ENCODE measurements around the gene SH3RF3.
"Not testable (repeated sequence)": the region's sequence is repeated elsewhere in the genome, so short reads cannot be mapped to it uniquely, and the experiment has no call there.

Gene SH3RF3

DNA sequence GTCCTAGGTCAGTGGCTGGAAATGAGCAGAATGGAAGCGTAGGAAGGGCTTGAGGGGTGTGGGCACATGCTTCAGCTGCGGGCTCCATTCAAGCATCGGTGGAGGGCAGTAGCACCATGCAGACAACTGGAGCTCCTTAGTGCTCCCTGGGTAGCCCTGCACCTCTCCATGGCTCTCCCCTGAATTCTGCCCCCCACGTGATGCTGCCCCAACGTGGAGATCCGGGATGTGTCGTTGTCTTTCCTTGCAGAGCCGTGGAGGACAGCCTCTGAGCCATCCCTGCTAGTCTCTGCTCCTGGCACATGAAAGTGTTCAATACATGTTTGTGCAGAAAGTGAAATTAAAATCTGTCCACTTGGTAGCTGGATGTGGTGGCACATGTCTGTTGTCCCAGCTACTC, 94.5 kb downstream of the SH3RF3 start:
- Histone ChIP-seq H3K36me3 (ENCODE audit: insufficient read depth) (no peaks in the 10 kb centered on the region), H3K9ac (no peak overlapping the region), H3K4me3 (IDR thresholded peaks at IDR 0.05; ENCODE audit: insufficient read depth, low read depth, low read length) (no peak overlapping the region), H3K27ac (no peak overlapping the region), H4K20me1 (ENCODE audit: insufficient read depth) (no peaks in the 10 kb centered on the region), H3K4me1 (ENCODE audit: low read depth, poor library complexity, severe bottlenecking) (peaks cover 87% of the 10 kb centered on the region), H2AFZ (ENCODE audit: low read depth) (no peak overlapping the region), H3K27me3 (ENCODE audit: insufficient read depth, low read depth) (no peaks in the 10 kb centered on the region), H3K79me2 (ENCODE audit: insufficient read depth, low read depth) (no peaks in the 10 kb centered on the region), H3K4me2 (no peak overlapping the region)
- TF ChIP-seq, protein P1, sequence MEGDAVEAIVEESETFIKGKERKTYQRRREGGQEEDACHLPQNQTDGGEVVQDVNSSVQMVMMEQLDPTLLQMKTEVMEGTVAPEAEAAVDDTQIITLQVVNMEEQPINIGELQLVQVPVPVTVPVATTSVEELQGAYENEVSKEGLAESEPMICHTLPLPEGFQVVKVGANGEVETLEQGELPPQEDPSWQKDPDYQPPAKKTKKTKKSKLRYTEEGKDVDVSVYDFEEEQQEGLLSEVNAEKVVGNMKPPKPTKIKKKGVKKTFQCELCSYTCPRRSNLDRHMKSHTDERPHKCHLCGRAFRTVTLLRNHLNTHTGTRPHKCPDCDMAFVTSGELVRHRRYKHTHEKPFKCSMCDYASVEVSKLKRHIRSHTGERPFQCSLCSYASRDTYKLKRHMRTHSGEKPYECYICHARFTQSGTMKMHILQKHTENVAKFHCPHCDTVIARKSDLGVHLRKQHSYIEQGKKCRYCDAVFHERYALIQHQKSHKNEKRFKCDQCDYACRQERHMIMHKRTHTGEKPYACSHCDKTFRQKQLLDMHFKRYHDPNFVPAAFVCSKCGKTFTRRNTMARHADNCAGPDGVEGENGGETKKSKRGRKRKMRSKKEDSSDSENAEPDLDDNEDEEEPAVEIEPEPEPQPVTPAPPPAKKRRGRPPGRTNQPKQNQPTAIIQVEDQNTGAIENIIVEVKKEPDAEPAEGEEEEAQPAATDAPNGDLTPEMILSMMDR (conservative IDR thresholded peaks at IDR 0.05; ENCODE audit: low read depth, low read length), result no peak

GRCh38 chr2:109224341-109224740, 95.3 kb downstream of the SH3RF3 start:
- not testable (repeated sequence) for H3K9ac ChIP-seq; H3K4me3 ChIP-seq (IDR thresholded peaks at IDR 0.05; ENCODE audit: insufficient read depth, low read depth, low read length); H4K20me1 ChIP-seq (ENCODE audit: insufficient read depth); H3K27me3 ChIP-seq (ENCODE audit: insufficient read depth, low read depth); H3K79me2 ChIP-seq (ENCODE audit: insufficient read depth, low read depth); H3K36me3 ChIP-seq (ENCODE audit: insufficient read depth); H2AFZ ChIP-seq (ENCODE audit: low read depth)
- H3K27ac ChIP-seq, result peak overlapping the region; percentile 52; the same call in 1 of the 2 replicates
- H3K4me1 ChIP-seq (ENCODE audit: low read depth, poor library complexity, severe bottlenecking), result peaks cover 81% of the 10 kb centered on the region
- H3K4me2 ChIP-seq, result peak overlapping the region; percentile 76; the same call in 1 of the 2 replicates

DNA sequence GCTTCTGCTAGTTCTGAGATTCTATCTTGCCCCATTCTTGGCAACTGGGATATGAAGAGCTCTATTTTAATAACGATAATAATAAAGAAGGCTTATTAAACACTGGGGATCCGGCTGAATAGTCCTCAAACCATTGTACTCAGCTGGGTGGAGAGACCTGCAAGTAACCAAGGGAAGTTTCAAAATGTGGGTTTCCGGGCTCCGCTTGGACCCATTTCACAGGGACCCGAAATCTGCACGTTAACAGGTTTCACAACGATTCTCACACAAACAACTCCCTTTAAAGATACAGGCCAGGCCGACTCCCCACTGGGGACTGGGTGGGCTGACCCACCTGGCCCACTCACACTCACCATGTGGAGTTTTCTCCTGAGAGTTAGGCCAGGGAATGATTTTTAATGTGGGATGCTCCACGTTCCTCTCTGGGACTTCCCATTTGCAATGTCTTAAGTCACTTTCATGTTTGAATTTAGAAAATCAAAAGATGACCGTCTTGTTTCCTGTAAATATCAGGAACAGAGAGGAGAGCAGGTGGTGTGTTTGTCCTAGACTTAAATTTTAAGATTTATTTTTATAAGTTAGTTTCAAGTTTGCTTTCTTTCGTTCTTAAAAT, 96.3 kb downstream of the SH3RF3 start:
- peak overlapping the region; percentile 52; the same call in 1 of the 2 replicates for H3K27ac ChIP-seq
- H3K79me2 ChIP-seq (ENCODE audit: insufficient read depth, low read depth), result no peaks in the 10 kb centered on the region
- no peaks in the 10 kb centered on the region for H3K36me3 ChIP-seq (ENCODE audit: insufficient read depth)
- H3K27me3 ChIP-seq (ENCODE audit: insufficient read depth, low read depth), result no peaks in the 10 kb centered on the region
- peaks cover 72% of the 10 kb centered on the region for H3K4me1 ChIP-seq (ENCODE audit: low read depth, poor library complexity, severe bottlenecking)
- no peak overlapping the region for H3K9ac ChIP-seq
- no peaks in the 10 kb centered on the region for H4K20me1 ChIP-seq (ENCODE audit: insufficient read depth)
- peak overlapping the region; percentile 76 for H3K4me2 ChIP-seq
- H3K4me3 ChIP-seq (IDR thresholded peaks at IDR 0.05; ENCODE audit: insufficient read depth, low read depth, low read length), result no peak overlapping the region
- TF ChIP-seq, protein P1 (conservative IDR thresholded peaks at IDR 0.05; ENCODE audit: low read depth, low read length), result no peak
- peak overlapping the region; percentile 22 for H2AFZ ChIP-seq (ENCODE audit: low read depth)

GRCh38 chr2:109226128-109226527, 97.1 kb downstream of the SH3RF3 start:
- H3K36me3 ChIP-seq (ENCODE audit: insufficient read depth), result no peaks in the 10 kb centered on the region
- no peak overlapping the region for H3K9ac ChIP-seq
- H3K27ac ChIP-seq, result peak overlapping the region; percentile 52; the same call in 1 of the 2 replicates
- H2AFZ ChIP-seq (ENCODE audit: low read depth), result no peak overlapping the region
- TF ChIP-seq, protein P1 (conservative IDR thresholded peaks at IDR 0.05; ENCODE audit: low read depth, low read length), result no peak
- no peaks in the 10 kb centered on the region for H4K20me1 ChIP-seq (ENCODE audit: insufficient read depth)
- no peaks in the 10 kb centered on the region for H3K79me2 ChIP-seq (ENCODE audit: insufficient read depth, low read depth)
- H3K27me3 ChIP-seq (ENCODE audit: insufficient read depth, low read depth), result no peaks in the 10 kb centered on the region
- peak overlapping the region; percentile 76; the same call in 1 of the 2 replicates for H3K4me2 ChIP-seq
- peaks cover 63% of the 10 kb centered on the region for H3K4me1 ChIP-seq (ENCODE audit: low read depth, poor library complexity, severe bottlenecking)
- no peak overlapping the region for H3K4me3 ChIP-seq (IDR thresholded peaks at IDR 0.05; ENCODE audit: insufficient read depth, low read depth, low read length)

- H3K9ac ChIP-seq, result no peak overlapping the region
- H3K79me2 ChIP-seq (ENCODE audit: insufficient read depth, low read depth), result no peaks in the 10 kb centered on the region
- H3K27ac ChIP-seq, result no peak overlapping the region; the same call in 1 of the 2 replicates
- H3K4me2 ChIP-seq, result peak overlapping the region; percentile 76; the same call in 1 of the 2 replicates
- TF ChIP-seq, protein P1 (conservative IDR thresholded peaks at IDR 0.05; ENCODE audit: low read depth, low read length), result no peak
- H3K36me3 ChIP-seq (ENCODE audit: insufficient read depth), result no peaks in the 10 kb centered on the region
- H3K4me1 ChIP-seq (ENCODE audit: low read depth, poor library complexity, severe bottlenecking), result peaks cover 60% of the 10 kb centered on the region
- no peak overlapping the region for H3K4me3 ChIP-seq (IDR thresholded peaks at IDR 0.05; ENCODE audit: insufficient read depth, low read depth, low read length)
- no peaks in the 10 kb centered on the region for H3K27me3 ChIP-seq (ENCODE audit: insufficient read depth, low read depth)
- H2AFZ ChIP-seq (ENCODE audit: low read depth), result no peak overlapping the region
- H4K20me1 ChIP-seq (ENCODE audit: insufficient read depth), result no peaks in the 10 kb centered on the region
Observed at GRCh38 chr2:109226622-109227021, 97.6 kb downstream of the SH3RF3 start.

Measured in KMS-11 (cell line).